ENCODE measurements around the gene FATE1. TPM values are rescaled to one million over a fixed set of nuclear protein-coding genes. Genes with fewer than 3 reads are reported as not detected.

FATE1 gene
- total RNA-seq, 1 experiment from 2014 or later = not detected

- Histone ChIP-seq H3K4me1 (ENCODE audit: control insufficient read depth, insufficient read depth, low read length) (no peaks in the 10 kb centered on the region), H3K36me3 (ENCODE audit: control insufficient read depth, insufficient read depth, low read length) (no peaks in the 10 kb centered on the region), H3K27me3 (ENCODE audit: control insufficient read depth, insufficient read depth, low read length) (no peaks in the 10 kb centered on the region; the same call in 1 of the 2 replicates), H3K9me3 (ENCODE audit: control insufficient read depth, insufficient read depth, low read depth, low read length) (no peaks in the 10 kb centered on the region), H3K4me3 (ENCODE audit: low read depth in 2 of 2, low read length in 2 of 2) (no peak overlapping the region), H3K27ac (ENCODE audit: low read length) (no peak overlapping the region)
- ATAC-seq = peak; percentile 96
- ChIA-PET CTCF (no interaction called here), POLR2A (no interaction called here)
- in situ Hi-C loops (cut with HindIII; ENCODE audit: low pct_unique_long_range_greater_than_20kb, low sequenced_read_pairs) = no loop called here
- no TSS peak for BruUV-seq (replicated peaks)
- peak; percentile 30 for DNase-seq (ENCODE audit: low read depth, low spot score)
- TF ChIP-seq CTCF (IDR thresholded peaks at IDR 0.05) = peak; percentile 75
- no peak for TF ChIP-seq POLR2AphosphoS5 (IDR thresholded peaks at IDR 0.05; ENCODE audit: low read depth, low read length)
- intact Hi-C loops (cut with micrococcal nuclease; ENCODE audit: unreplicated experiment) = loop anchor here (1.0 to 2.0 kb wide), 2 partner anchors 172 to 530 kb away; no protein-coding TSS in a partner anchor
These were observed 35.0 kb upstream of the FATE1 start for GRCh38 chrX:151680805-151681204.

- H3K27me3 ChIP-seq (ENCODE audit: control insufficient read depth, insufficient read depth, low read length) = no peaks in the 10 kb centered on the region; the same call in 1 of the 2 replicates
- no peak for TF ChIP-seq CTCF (IDR thresholded peaks at IDR 0.05)
- TF ChIP-seq TCF7L2 (IDR thresholded peaks at IDR 0.05; ENCODE audit: low read depth, low read length) = no peak
- no peak for TF ChIP-seq REST (IDR thresholded peaks at IDR 0.05; ENCODE audit: insufficient read depth in 1 of 2, low read depth in 2 of 2, low read length in 1 of 2)
- TF ChIP-seq SIN3A (IDR thresholded peaks at IDR 0.05; ENCODE audit: borderline replicate concordance, insufficient read depth, low read depth, low read length) = no peak
- TF ChIP-seq POLR2AphosphoS5 (IDR thresholded peaks at IDR 0.05; ENCODE audit: low read depth, low read length) = no peak
- ChIA-PET CTCF (no interaction called here), POLR2A (no interaction called here)
- no peak overlapping the region for H3K27ac ChIP-seq (ENCODE audit: low read length)
- DNase-seq (ENCODE audit: low read depth, low spot score) (no peak), ATAC-seq (no peak)
- intact Hi-C loops (cut with micrococcal nuclease; ENCODE audit: unreplicated experiment) (no loop called here), in situ Hi-C loops (cut with HindIII; ENCODE audit: low pct_unique_long_range_greater_than_20kb, low sequenced_read_pairs) (no loop called here)
- H3K9me3 ChIP-seq (ENCODE audit: control insufficient read depth, insufficient read depth, low read depth, low read length) = no peaks in the 10 kb centered on the region
- H3K4me3 ChIP-seq (ENCODE audit: low read depth in 2 of 2, low read length in 2 of 2) = no peak overlapping the region
- H3K4me1 ChIP-seq (ENCODE audit: control insufficient read depth, insufficient read depth, low read length) = no peaks in the 10 kb centered on the region
- no peaks in the 10 kb centered on the region for H3K36me3 ChIP-seq (ENCODE audit: control insufficient read depth, insufficient read depth, low read length)
- BruUV-seq (replicated peaks) = no TSS peak
These were observed 28.2 kb upstream of the FATE1 start for GRCh38 chrX:151687635-151688034.
